GM23338 (cell line): Measurements from ENCODE around the gene CENPA. TPM values are rescaled to one million over a fixed set of nuclear protein-coding genes. Genes with fewer than 3 reads are reported as not detected.
"Not testable (repeated sequence)": the region's sequence is repeated elsewhere in the genome, so short reads cannot be mapped to it uniquely, and the experiment has no call there.

Source experiments
- ATAC-seq: fragments of 200-7000 bp; cut with Tn5 transposase; 3 replicates; pipeline ENCODE4 v1.9.1; 2020
- DNase-seq: peaks from one replicate; pipeline ENCODE4 v3.0.0-alpha.2; 2015; ENCODE audit warnings: low spot score
- H2AFZ ChIP-seq: fragments of 200-600 bp; sonication (generic); 2 replicates; pipeline ENCODE4 v1.8.0; 2016; ENCODE audit warnings: antibody characterized with exemption, mild to moderate bottlenecking, moderate library complexity
- H3F3A ChIP-seq: fragments of 200-600 bp; sonication (generic); replicated peaks from 2 replicates; pipeline ENCODE4 v1.8.0; 2017; ENCODE audit warnings: antibody characterized with exemption, mixed run types, low read depth
- H3K27ac ChIP-seq: fragments of 200-600 bp; sonication (generic); 2 replicates; pipeline ENCODE4 v1.6.1; 2016; ENCODE audit warnings: low read depth
- H3K27me3 ChIP-seq: fragments of 200-600 bp; sonication (generic); 2 replicates; pipeline ENCODE4 v1.8.0; 2016; ENCODE audit warnings: mild to moderate bottlenecking, mixed run types, moderate library complexity; ENCODE audit not compliant: insufficient read depth
- H3K36me3 ChIP-seq: fragments of 200-600 bp; sonication (generic); 2 replicates; pipeline ENCODE4 v1.8.0; 2016; ENCODE audit warnings: mild to moderate bottlenecking; ENCODE audit not compliant: insufficient read depth
- H3K4me1 ChIP-seq: fragments of 200-600 bp; sonication (generic); 2 replicates; pipeline ENCODE4 v1.8.0; 2016; ENCODE audit warnings: mild to moderate bottlenecking, moderate library complexity; ENCODE audit not compliant: insufficient read depth
- H3K4me2 ChIP-seq: fragments of 200-600 bp; sonication (generic); 2 replicates; pipeline ENCODE4 v1.7.1; 2017; ENCODE audit warnings: mixed run types
- H3K4me3 ChIP-seq: fragments of 200-600 bp; sonication (generic); 2 replicates; pipeline ENCODE4 v1.6.1; 2016; ENCODE audit warnings: mixed run types
- H3K79me2 ChIP-seq: fragments of 200-600 bp; sonication (generic); replicated peaks from 2 replicates; pipeline ENCODE4 v1.8.0; 2017; ENCODE audit warnings: mild to moderate bottlenecking; ENCODE audit not compliant: insufficient read depth
- H3K9me2 ChIP-seq: fragments of 200-600 bp; sonication (generic); 2 replicates; pipeline ENCODE4 v1.8.0; 2017; ENCODE audit not compliant: insufficient read depth
- H4K20me1 ChIP-seq: fragments of 200-600 bp; sonication (generic); replicated peaks from 2 replicates; pipeline ENCODE4 v1.8.0; 2017; ENCODE audit warnings: mild to moderate bottlenecking; ENCODE audit not compliant: insufficient read depth
- H3K27ac Mint-ChIP-seq: 2 replicates; pipeline ENCODE4 v1.8.0; 2020; ENCODE audit warnings: inconsistent platforms, mild to moderate bottlenecking, moderate library complexity, mixed read lengths
- H3K27me3 Mint-ChIP-seq: 3 replicates; pipeline ENCODE4 v1.8.0; 2022; ENCODE audit warnings: low read depth, mild to moderate bottlenecking, moderate library complexity, mixed read lengths, inconsistent platforms; ENCODE audit not compliant: insufficient read depth, poor library complexity
- H3K36me3 Mint-ChIP-seq: 3 replicates; pipeline ENCODE4 v1.8.0; 2021; ENCODE audit warnings: low read depth, mild to moderate bottlenecking, inconsistent platforms, moderate library complexity, mixed read lengths
- H3K4me1 Mint-ChIP-seq: 3 replicates; pipeline ENCODE4 v1.8.0; 2020; ENCODE audit warnings: mild to moderate bottlenecking, inconsistent platforms, mixed read lengths
- H3K4me3 Mint-ChIP-seq: 3 replicates; pipeline ENCODE4 v1.8.0; 2021; ENCODE audit warnings: moderate library complexity, mild to moderate bottlenecking, inconsistent platforms, mixed read lengths
- H3K9me3 Mint-ChIP-seq: 3 replicates; pipeline ENCODE4 v1.8.0; 2020; ENCODE audit warnings: moderate library complexity, mild to moderate bottlenecking, inconsistent platforms, mixed read lengths
- CREB1 ChIP-seq: fragments of 250-450 bp; sonication (Bioruptor Pico); IDR thresholded peaks from 2 replicates; pipeline ENCODE4 v1.5.0; 2020; ENCODE audit warnings: low read depth, mild to moderate bottlenecking, moderate library complexity
- EZH2 ChIP-seq: fragments of 200-600 bp; sonication (generic); IDR thresholded peaks from one replicate; pipeline ENCODE4 v1.8.0; 2017; ENCODE audit warnings: antibody characterized with exemption, mild to moderate bottlenecking, low read depth; ENCODE audit not compliant: unreplicated experiment
- EZH2phosphoT487 ChIP-seq: fragments of 200-600 bp; sonication (generic); IDR thresholded peaks from one replicate; pipeline ENCODE4 v1.8.1; 2018; ENCODE audit warnings: antibody characterized with exemption; ENCODE audit not compliant: unreplicated experiment
- JUNB ChIP-seq: IDR thresholded peaks from one replicate; pipeline ENCODE4 v1.6.1; 2016; ENCODE audit warnings: antibody characterized with exemption; ENCODE audit not compliant: unreplicated experiment
- NANOG ChIP-seq: IDR thresholded peaks from 2 replicates; pipeline ENCODE4 v1.6.1; 2016; ENCODE audit warnings: antibody characterized with exemption, borderline replicate concordance
- POLR2AphosphoS5 ChIP-seq: IDR thresholded peaks from 2 replicates; pipeline ENCODE4 v1.6.1; 2016; ENCODE audit warnings: antibody characterized with exemption, low read depth
- STAT1 ChIP-seq: IDR thresholded peaks from one replicate; pipeline ENCODE4 v1.6.1; 2016; ENCODE audit warnings: antibody characterized with exemption; ENCODE audit not compliant: unreplicated experiment
- ZNF114 ChIP-seq: fragments of 250-450 bp; sonication (Bioruptor Pico); IDR thresholded peaks from 2 replicates; pipeline ENCODE4 v1.5.0; 2020; ENCODE audit warnings: mild to moderate bottlenecking, moderate library complexity
- polyA plus RNA-seq: library from polyadenylated mRNA; unstranded; fragments of >200 nt; fragmentation: Nextera tagmentation; extraction: Ambion mirVana; gene quantifications from 2 replicates; pipeline ENCODE4 v1.2.1, GENCODE V29; 2016
- total RNA-seq: library from RNA; depleted of rRNA; stranded (reverse); fragments of >200 nt; shearing (Covaris generic); gene quantifications from 2 replicates; pipeline ENCODE4 v1.2.3, GENCODE V29; 2014
- TF ChIP-seq, protein P1 (sequence below): IDR thresholded peaks from 2 replicates; pipeline ENCODE4 v1.6.1; 2016; ENCODE audit warnings: antibody characterized with exemption
- TF ChIP-seq, protein P2 (sequence below): fragments of 250-450 bp; sonication (Bioruptor Pico); IDR thresholded peaks from 2 replicates; pipeline ENCODE4 v1.5.0; 2020; ENCODE audit warnings: mild to moderate bottlenecking, moderate library complexity
- TF ChIP-seq, protein P3 (sequence below), 2 experiments: fragments of 200-600 bp in 1 of 2; sonication (generic) in 1 of 2; conservative IDR thresholded peaks; 2 replicates each; pipeline versions ENCODE4 v1.5.1 to v1.6.1; 2016 to 2017; ENCODE audit warnings: antibody characterized with exemption in 2 of 2, low read depth in 2 of 2, mild to moderate bottlenecking in 2 of 2, moderate library complexity in 1 of 2
- TF ChIP-seq, protein P4 (sequence below): IDR thresholded peaks from one replicate; pipeline ENCODE4 v1.6.1; 2018; ENCODE audit warnings: antibody characterized with exemption; ENCODE audit not compliant: unreplicated experiment

Gene CENPA
- total and polyA plus RNA-seq, 2 experiments from 2014 or later = 16.8 to 24.2 TPM

DNA sequence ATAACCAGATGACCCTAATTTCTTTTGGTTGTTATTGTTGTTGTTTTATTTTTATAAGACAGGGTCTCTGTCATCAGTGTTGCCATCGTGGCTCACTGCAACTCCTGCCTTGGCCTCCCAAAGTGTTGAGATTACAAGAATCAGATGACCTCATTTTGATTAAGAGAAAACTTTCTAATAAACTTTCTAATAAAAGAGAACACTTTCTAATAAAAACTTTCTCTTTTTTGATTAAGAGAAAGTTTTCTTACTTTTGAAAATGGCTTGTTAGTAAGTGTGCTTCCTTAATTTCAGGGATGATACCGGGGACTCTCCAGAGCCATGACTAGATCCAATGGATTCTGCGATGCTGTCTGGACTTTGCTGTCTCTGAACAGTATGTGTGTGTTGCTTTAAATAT, 7.7 kb downstream of the CENPA start:
- no peaks in the 10 kb centered on the region for H3K9me3 Mint-ChIP-seq
- H3K79me2 ChIP-seq = peaks cover 28% of the 10 kb centered on the region
- no peak overlapping the region for H3K4me2 ChIP-seq
- no peak overlapping the region for H3K4me3 ChIP-seq
- DNase-seq (no peak), ATAC-seq (no peak)
- H3K4me1 ChIP-seq = no peaks in the 10 kb centered on the region
- no peak overlapping the region for H3K4me3 Mint-ChIP-seq
- H3K4me1 Mint-ChIP-seq = no peaks in the 10 kb centered on the region; the same call in 1 of the 3 replicates
- peaks cover 5% of the 10 kb centered on the region; the same call in 1 of the 2 replicates for H4K20me1 ChIP-seq
- no peaks in the 10 kb centered on the region for H3F3A ChIP-seq
- no peaks in the 10 kb centered on the region for H3K9me2 ChIP-seq
- H2AFZ ChIP-seq = no peak overlapping the region
- no peak overlapping the region for H3K27ac Mint-ChIP-seq
- H3K27me3 ChIP-seq = no peaks in the 10 kb centered on the region
- H3K36me3 Mint-ChIP-seq = peaks cover 71% of the 10 kb centered on the region
- peaks cover 21% of the 10 kb centered on the region for H3K36me3 ChIP-seq
- TF ChIP-seq ZNF114 (no peak), CREB1 (no peak), EZH2 (no peak), JUNB (no peak), STAT1 (no peak), POLR2AphosphoS5 (no peak), NANOG (no peak), EZH2phosphoT487 (no peak)
- TF ChIP-seq, protein P1, sequence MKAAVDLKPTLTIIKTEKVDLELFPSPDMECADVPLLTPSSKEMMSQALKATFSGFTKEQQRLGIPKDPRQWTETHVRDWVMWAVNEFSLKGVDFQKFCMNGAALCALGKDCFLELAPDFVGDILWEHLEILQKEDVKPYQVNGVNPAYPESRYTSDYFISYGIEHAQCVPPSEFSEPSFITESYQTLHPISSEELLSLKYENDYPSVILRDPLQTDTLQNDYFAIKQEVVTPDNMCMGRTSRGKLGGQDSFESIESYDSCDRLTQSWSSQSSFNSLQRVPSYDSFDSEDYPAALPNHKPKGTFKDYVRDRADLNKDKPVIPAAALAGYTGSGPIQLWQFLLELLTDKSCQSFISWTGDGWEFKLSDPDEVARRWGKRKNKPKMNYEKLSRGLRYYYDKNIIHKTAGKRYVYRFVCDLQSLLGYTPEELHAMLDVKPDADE = no peak
- TF ChIP-seq, protein P2, sequence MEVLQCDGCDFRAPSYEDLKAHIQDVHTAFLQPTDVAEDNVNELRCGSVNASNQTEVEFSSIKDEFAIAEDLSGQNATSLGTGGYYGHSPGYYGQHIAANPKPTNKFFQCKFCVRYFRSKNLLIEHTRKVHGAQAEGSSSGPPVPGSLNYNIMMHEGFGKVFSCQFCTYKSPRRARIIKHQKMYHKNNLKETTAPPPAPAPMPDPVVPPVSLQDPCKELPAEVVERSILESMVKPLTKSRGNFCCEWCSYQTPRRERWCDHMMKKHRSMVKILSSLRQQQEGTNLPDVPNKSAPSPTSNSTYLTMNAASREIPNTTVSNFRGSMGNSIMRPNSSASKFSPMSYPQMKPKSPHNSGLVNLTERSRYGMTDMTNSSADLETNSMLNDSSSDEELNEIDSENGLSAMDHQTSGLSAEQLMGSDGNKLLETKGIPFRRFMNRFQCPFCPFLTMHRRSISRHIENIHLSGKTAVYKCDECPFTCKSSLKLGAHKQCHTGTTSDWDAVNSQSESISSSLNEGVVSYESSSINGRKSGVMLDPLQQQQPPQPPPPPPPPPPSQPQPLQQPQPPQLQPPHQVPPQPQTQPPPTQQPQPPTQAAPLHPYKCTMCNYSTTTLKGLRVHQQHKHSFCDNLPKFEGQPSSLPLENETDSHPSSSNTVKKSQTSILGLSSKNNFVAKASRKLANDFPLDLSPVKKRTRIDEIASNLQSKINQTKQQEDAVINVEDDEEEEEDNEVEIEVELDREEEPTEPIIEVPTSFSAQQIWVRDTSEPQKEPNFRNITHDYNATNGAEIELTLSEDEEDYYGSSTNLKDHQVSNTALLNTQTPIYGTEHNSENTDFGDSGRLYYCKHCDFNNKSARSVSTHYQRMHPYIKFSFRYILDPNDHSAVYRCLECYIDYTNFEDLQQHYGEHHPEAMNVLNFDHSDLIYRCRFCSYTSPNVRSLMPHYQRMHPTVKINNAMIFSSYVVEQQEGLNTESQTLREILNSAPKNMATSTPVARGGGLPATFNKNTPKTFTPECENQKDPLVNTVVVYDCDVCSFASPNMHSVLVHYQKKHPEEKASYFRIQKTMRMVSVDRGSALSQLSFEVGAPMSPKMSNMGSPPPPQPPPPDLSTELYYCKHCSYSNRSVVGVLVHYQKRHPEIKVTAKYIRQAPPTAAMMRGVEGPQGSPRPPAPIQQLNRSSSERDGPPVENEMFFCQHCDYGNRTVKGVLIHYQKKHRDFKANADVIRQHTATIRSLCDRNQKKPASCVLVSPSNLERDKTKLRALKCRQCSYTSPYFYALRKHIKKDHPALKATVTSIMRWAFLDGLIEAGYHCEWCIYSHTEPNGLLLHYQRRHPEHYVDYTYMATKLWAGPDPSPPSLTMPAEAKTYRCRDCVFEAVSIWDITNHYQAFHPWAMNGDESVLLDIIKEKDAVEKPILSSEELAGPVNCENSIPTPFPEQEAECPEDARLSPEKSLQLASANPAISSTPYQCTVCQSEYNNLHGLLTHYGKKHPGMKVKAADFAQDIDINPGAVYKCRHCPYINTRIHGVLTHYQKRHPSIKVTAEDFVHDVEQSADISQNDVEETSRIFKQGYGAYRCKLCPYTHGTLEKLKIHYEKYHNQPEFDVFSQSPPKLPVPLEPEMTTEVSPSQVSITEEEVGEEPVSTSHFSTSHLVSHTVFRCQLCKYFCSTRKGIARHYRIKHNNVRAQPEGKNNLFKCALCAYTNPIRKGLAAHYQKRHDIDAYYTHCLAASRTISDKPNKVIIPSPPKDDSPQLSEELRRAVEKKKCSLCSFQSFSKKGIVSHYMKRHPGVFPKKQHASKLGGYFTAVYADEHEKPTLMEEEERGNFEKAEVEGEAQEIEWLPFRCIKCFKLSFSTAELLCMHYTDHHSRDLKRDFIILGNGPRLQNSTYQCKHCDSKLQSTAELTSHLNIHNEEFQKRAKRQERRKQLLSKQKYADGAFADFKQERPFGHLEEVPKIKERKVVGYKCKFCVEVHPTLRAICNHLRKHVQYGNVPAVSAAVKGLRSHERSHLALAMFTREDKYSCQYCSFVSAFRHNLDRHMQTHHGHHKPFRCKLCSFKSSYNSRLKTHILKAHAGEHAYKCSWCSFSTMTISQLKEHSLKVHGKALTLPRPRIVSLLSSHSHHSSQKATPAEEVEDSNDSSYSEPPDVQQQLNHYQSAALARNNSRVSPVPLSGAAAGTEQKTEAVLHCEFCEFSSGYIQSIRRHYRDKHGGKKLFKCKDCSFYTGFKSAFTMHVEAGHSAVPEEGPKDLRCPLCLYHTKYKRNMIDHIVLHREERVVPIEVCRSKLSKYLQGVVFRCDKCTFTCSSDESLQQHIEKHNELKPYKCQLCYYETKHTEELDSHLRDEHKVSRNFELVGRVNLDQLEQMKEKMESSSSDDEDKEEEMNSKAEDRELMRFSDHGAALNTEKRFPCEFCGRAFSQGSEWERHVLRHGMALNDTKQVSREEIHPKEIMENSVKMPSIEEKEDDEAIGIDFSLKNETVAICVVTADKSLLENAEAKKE (CRISPR knock-in tag) = no peak
- TF ChIP-seq, protein P3, sequence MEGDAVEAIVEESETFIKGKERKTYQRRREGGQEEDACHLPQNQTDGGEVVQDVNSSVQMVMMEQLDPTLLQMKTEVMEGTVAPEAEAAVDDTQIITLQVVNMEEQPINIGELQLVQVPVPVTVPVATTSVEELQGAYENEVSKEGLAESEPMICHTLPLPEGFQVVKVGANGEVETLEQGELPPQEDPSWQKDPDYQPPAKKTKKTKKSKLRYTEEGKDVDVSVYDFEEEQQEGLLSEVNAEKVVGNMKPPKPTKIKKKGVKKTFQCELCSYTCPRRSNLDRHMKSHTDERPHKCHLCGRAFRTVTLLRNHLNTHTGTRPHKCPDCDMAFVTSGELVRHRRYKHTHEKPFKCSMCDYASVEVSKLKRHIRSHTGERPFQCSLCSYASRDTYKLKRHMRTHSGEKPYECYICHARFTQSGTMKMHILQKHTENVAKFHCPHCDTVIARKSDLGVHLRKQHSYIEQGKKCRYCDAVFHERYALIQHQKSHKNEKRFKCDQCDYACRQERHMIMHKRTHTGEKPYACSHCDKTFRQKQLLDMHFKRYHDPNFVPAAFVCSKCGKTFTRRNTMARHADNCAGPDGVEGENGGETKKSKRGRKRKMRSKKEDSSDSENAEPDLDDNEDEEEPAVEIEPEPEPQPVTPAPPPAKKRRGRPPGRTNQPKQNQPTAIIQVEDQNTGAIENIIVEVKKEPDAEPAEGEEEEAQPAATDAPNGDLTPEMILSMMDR (conservative IDR thresholded peaks at IDR 0.05; ENCODE audit: low read depth in 2 of 2) = no peak
- TF ChIP-seq, protein P4, sequence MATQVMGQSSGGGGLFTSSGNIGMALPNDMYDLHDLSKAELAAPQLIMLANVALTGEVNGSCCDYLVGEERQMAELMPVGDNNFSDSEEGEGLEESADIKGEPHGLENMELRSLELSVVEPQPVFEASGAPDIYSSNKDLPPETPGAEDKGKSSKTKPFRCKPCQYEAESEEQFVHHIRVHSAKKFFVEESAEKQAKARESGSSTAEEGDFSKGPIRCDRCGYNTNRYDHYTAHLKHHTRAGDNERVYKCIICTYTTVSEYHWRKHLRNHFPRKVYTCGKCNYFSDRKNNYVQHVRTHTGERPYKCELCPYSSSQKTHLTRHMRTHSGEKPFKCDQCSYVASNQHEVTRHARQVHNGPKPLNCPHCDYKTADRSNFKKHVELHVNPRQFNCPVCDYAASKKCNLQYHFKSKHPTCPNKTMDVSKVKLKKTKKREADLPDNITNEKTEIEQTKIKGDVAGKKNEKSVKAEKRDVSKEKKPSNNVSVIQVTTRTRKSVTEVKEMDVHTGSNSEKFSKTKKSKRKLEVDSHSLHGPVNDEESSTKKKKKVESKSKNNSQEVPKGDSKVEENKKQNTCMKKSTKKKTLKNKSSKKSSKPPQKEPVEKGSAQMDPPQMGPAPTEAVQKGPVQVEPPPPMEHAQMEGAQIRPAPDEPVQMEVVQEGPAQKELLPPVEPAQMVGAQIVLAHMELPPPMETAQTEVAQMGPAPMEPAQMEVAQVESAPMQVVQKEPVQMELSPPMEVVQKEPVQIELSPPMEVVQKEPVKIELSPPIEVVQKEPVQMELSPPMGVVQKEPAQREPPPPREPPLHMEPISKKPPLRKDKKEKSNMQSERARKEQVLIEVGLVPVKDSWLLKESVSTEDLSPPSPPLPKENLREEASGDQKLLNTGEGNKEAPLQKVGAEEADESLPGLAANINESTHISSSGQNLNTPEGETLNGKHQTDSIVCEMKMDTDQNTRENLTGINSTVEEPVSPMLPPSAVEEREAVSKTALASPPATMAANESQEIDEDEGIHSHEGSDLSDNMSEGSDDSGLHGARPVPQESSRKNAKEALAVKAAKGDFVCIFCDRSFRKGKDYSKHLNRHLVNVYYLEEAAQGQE = no peak
- peaks cover 4% of the 10 kb centered on the region for H3K27me3 Mint-ChIP-seq
- no peak overlapping the region for H3K27ac ChIP-seq

DNA sequence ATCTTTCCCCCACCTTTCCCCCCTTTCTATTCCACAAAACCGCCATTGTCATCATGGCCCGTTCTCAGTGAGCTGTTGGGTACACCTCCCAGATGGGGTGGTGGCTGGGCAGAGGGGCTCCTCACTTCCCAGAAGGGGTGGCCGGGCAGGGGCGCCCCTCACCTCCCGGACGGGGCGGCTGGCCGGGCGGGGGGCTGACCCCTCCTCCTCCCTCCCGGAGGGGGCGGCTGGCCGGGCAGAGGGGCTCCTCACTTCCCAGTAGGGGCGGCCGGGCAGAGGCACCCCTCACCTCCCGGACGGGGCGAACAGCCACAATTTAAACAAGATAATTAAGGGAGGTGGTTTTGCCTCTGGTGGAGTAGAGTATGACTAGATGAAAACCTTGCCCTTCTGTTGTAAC, 9.3 kb downstream of the CENPA start:
- H3K27ac ChIP-seq, H3K4me3 ChIP-seq, DNase-seq, H3K27ac Mint-ChIP-seq, H2AFZ ChIP-seq, H3F3A ChIP-seq, H3K27me3 Mint-ChIP-seq, H3K4me2 ChIP-seq, H3K4me1 ChIP-seq, H3K27me3 ChIP-seq, H3K4me3 Mint-ChIP-seq, H3K9me2 ChIP-seq, H3K9me3 Mint-ChIP-seq, H4K20me1 ChIP-seq, ATAC-seq, H3K4me1 Mint-ChIP-seq: not testable (repeated sequence)
- H3K36me3 Mint-ChIP-seq = peaks cover 61% of the 10 kb centered on the region
- Histone ChIP-seq H3K36me3 (peaks cover 21% of the 10 kb centered on the region), H3K79me2 (peaks cover 13% of the 10 kb centered on the region; the same call in 1 of the 2 replicates)
